ENCODE measurements around the gene TUBGCP3. TPM values are rescaled to one million over a fixed set of nuclear protein-coding genes. Genes with fewer than 3 reads are reported as not detected.

The TUBGCP3 gene
- total and polyA plus RNA-seq, 2 donors: 16.3 TPM

GRCh38 chr13:112627161-112627560 lies 39.2 kb upstream of the TUBGCP3 start:
- 97% methylated on average over 11 of the region's 11 CpGs for WGBS

GRCh38 chr13:112626761-112627160 lies 38.8 kb upstream of the TUBGCP3 start:
- Histone ChIP-seq H3K4me1 (ENCODE audit: control insufficient read depth in 2 of 2, insufficient read depth in 2 of 2, low read length in 2 of 2) (no peaks in the 10 kb centered on the region), H3K36me3 (ENCODE audit: control insufficient read depth in 2 of 2, insufficient read depth in 2 of 2, low read length in 1 of 2) (no peaks in the 10 kb centered on the region), H3K9me3 (ENCODE audit: control insufficient read depth in 2 of 2, insufficient read depth in 1 of 2, low read length in 1 of 2) (no peaks in the 10 kb centered on the region), H3K27ac (ENCODE audit: low read depth in 1 of 2, low read length in 1 of 2) (no peak overlapping the region), H3K27me3 (ENCODE audit: control insufficient read depth in 2 of 2, insufficient read depth in 1 of 2, low read length in 1 of 2) (peaks cover 0 to 16% of the 10 kb centered on the region in 2 donors), H3K4me3 (ENCODE audit: low read length in 2 of 2) (no peak overlapping the region)
- WGBS: 97% methylated on average over 10 of the region's 10 CpGs
- DNase-seq (ENCODE audit: low read depth in 6 of 9, low spot score in 9 of 9): no peak

More at GRCh38 chr13:112627161-112627560, 39.2 kb upstream of the TUBGCP3 start:
- Histone ChIP-seq H3K4me1 (ENCODE audit: control insufficient read depth in 2 of 2, insufficient read depth in 2 of 2, low read length in 2 of 2) (no peaks in the 10 kb centered on the region), H3K9me3 (ENCODE audit: control insufficient read depth in 2 of 2, insufficient read depth in 1 of 2, low read length in 1 of 2) (no peaks in the 10 kb centered on the region), H3K4me3 (ENCODE audit: low read length in 2 of 2) (no peak overlapping the region), H3K27ac (ENCODE audit: low read depth in 1 of 2, low read length in 1 of 2) (no peak overlapping the region), H3K27me3 (ENCODE audit: control insufficient read depth in 2 of 2, insufficient read depth in 1 of 2, low read length in 1 of 2) (peaks cover 0 to 16% of the 10 kb centered on the region in 2 donors), H3K36me3 (ENCODE audit: control insufficient read depth in 2 of 2, insufficient read depth in 2 of 2, low read length in 1 of 2) (no peaks in the 10 kb centered on the region)
- DNase-seq (ENCODE audit: low read depth in 6 of 9, low spot score in 9 of 9): no peak

GRCh38 chr13:112626124-112626523 lies 38.2 kb upstream of the TUBGCP3 start:
- Histone ChIP-seq H3K27ac (ENCODE audit: low read depth in 1 of 2, low read length in 1 of 2) (no peak overlapping the region), H3K36me3 (ENCODE audit: control insufficient read depth in 2 of 2, insufficient read depth in 2 of 2, low read length in 1 of 2) (no peaks in the 10 kb centered on the region), H3K27me3 (ENCODE audit: control insufficient read depth in 2 of 2, insufficient read depth in 1 of 2, low read length in 1 of 2) (peaks cover 0 to 16% of the 10 kb centered on the region in 2 donors), H3K9me3 (ENCODE audit: control insufficient read depth in 2 of 2, insufficient read depth in 1 of 2, low read length in 1 of 2) (no peaks in the 10 kb centered on the region), H3K4me3 (ENCODE audit: low read length in 2 of 2) (no peak overlapping the region), H3K4me1 (ENCODE audit: control insufficient read depth in 2 of 2, insufficient read depth in 2 of 2, low read length in 2 of 2) (no peaks in the 10 kb centered on the region)
- no peak for DNase-seq (ENCODE audit: low read depth in 6 of 9, low spot score in 9 of 9)
- 46% methylated on average over 8 of the region's 8 CpGs for WGBS

GRCh38 chr13:112625698-112626097 lies 37.7 kb upstream of the TUBGCP3 start:
- no peak for DNase-seq (ENCODE audit: low read depth in 6 of 9, low spot score in 9 of 9)
- 86% methylated on average over 8 of the region's 8 CpGs for WGBS
- H3K4me1 ChIP-seq (ENCODE audit: control insufficient read depth in 2 of 2, insufficient read depth in 2 of 2, low read length in 2 of 2): no peaks in the 10 kb centered on the region

GRCh38 chr13:112624602-112625430 lies 36.9 kb upstream of the TUBGCP3 start:
- H3K27ac ChIP-seq (ENCODE audit: low read depth in 1 of 2, low read length in 1 of 2): no peak overlapping the region
- no peaks in the 10 kb centered on the region for H3K4me1 ChIP-seq (ENCODE audit: control insufficient read depth in 2 of 2, insufficient read depth in 2 of 2, low read length in 2 of 2)
- no peaks in the 10 kb centered on the region for H3K9me3 ChIP-seq (ENCODE audit: control insufficient read depth in 2 of 2, insufficient read depth in 1 of 2, low read length in 1 of 2)
- no peaks in the 10 kb centered on the region for H3K36me3 ChIP-seq (ENCODE audit: control insufficient read depth in 2 of 2, insufficient read depth in 2 of 2, low read length in 1 of 2)
- H3K4me3 ChIP-seq (ENCODE audit: low read length in 2 of 2): no peak overlapping the region
- WGBS: 96% methylated on average over 19 of the region's 19 CpGs
- DNase-seq (ENCODE audit: low read depth in 6 of 9, low spot score in 9 of 9): no peak
- H3K27me3 ChIP-seq (ENCODE audit: control insufficient read depth in 2 of 2, insufficient read depth in 1 of 2, low read length in 1 of 2): peaks cover 0 to 17% of the 10 kb centered on the region in 2 donors

More at GRCh38 chr13:112625698-112626097, 37.7 kb upstream of the TUBGCP3 start:
- Histone ChIP-seq H3K9me3 (ENCODE audit: control insufficient read depth in 2 of 2, insufficient read depth in 1 of 2, low read length in 1 of 2) (no peaks in the 10 kb centered on the region), H3K27ac (ENCODE audit: low read depth in 1 of 2, low read length in 1 of 2) (no peak overlapping the region), H3K36me3 (ENCODE audit: control insufficient read depth in 2 of 2, insufficient read depth in 2 of 2, low read length in 1 of 2) (no peaks in the 10 kb centered on the region), H3K27me3 (ENCODE audit: control insufficient read depth in 2 of 2, insufficient read depth in 1 of 2, low read length in 1 of 2) (peaks cover 0 to 16% of the 10 kb centered on the region in 2 donors), H3K4me3 (ENCODE audit: low read length in 2 of 2) (no peak overlapping the region)

GRCh38 chr13:112624040-112624439 lies 36.1 kb upstream of the TUBGCP3 start:
- Histone ChIP-seq H3K36me3 (ENCODE audit: control insufficient read depth in 2 of 2, insufficient read depth in 2 of 2, low read length in 1 of 2) (no peaks in the 10 kb centered on the region), H3K9me3 (ENCODE audit: control insufficient read depth in 2 of 2, insufficient read depth in 1 of 2, low read length in 1 of 2) (no peaks in the 10 kb centered on the region), H3K4me3 (ENCODE audit: low read length in 2 of 2) (no peak overlapping the region), H3K4me1 (ENCODE audit: control insufficient read depth in 2 of 2, insufficient read depth in 2 of 2, low read length in 2 of 2) (no peaks in the 10 kb centered on the region), H3K27me3 (ENCODE audit: control insufficient read depth in 2 of 2, insufficient read depth in 1 of 2, low read length in 1 of 2) (peaks cover 0 to 18% of the 10 kb centered on the region in 2 donors), H3K27ac (ENCODE audit: low read depth in 1 of 2, low read length in 1 of 2) (no peak overlapping the region)
- DNase-seq (ENCODE audit: low read depth in 6 of 9, low spot score in 9 of 9): no peak
- 90% methylated on average over 16 of the region's 16 CpGs for WGBS

- DNase-seq (ENCODE audit: low read depth in 6 of 9, low spot score in 9 of 9): no peak
- 96% methylated on average over 17 of the region's 17 CpGs for WGBS
- Histone ChIP-seq H3K9me3 (ENCODE audit: control insufficient read depth in 2 of 2, insufficient read depth in 1 of 2, low read length in 1 of 2) (no peaks in the 10 kb centered on the region), H3K4me3 (ENCODE audit: low read length in 2 of 2) (no peak overlapping the region), H3K36me3 (ENCODE audit: control insufficient read depth in 2 of 2, insufficient read depth in 2 of 2, low read length in 1 of 2) (no peaks in the 10 kb centered on the region), H3K27me3 (ENCODE audit: control insufficient read depth in 2 of 2, insufficient read depth in 1 of 2, low read length in 1 of 2) (peaks cover 0 to 24% of the 10 kb centered on the region in 2 donors), H3K27ac (ENCODE audit: low read depth in 1 of 2, low read length in 1 of 2) (no peak overlapping the region), H3K4me1 (ENCODE audit: control insufficient read depth in 2 of 2, insufficient read depth in 2 of 2, low read length in 2 of 2) (no peaks in the 10 kb centered on the region)
These were observed 35.2 kb upstream of the TUBGCP3 start for GRCh38 chr13:112623051-112623711.

GRCh38 chr13:112622375-112622774 lies 34.4 kb upstream of the TUBGCP3 start:
- H3K36me3 ChIP-seq (ENCODE audit: control insufficient read depth in 2 of 2, insufficient read depth in 2 of 2, low read length in 1 of 2): no peaks in the 10 kb centered on the region
- no peak for DNase-seq (ENCODE audit: low read depth in 6 of 9, low spot score in 9 of 9)
- no peaks in the 10 kb centered on the region for H3K9me3 ChIP-seq (ENCODE audit: control insufficient read depth in 2 of 2, insufficient read depth in 1 of 2, low read length in 1 of 2)
- no peak overlapping the region for H3K4me3 ChIP-seq (ENCODE audit: low read length in 2 of 2)
- H3K4me1 ChIP-seq (ENCODE audit: control insufficient read depth in 2 of 2, insufficient read depth in 2 of 2, low read length in 2 of 2): no peaks in the 10 kb centered on the region
- H3K27ac ChIP-seq (ENCODE audit: low read depth in 1 of 2, low read length in 1 of 2): no peak overlapping the region
- 75% methylated on average over 7 of the region's 7 CpGs for WGBS
- H3K27me3 ChIP-seq (ENCODE audit: control insufficient read depth in 2 of 2, insufficient read depth in 1 of 2, low read length in 1 of 2): peaks cover 0 to 29% of the 10 kb centered on the region in 2 donors
